H1 (cell line): ENCODE data around the gene ACTR2. TPM values are rescaled to one million over a fixed set of nuclear protein-coding genes. Genes with fewer than 3 reads are reported as not detected.
"Not testable (repeated sequence)": the region's sequence is repeated elsewhere in the genome, so short reads cannot be mapped to it uniquely, and the experiment has no call there.

Experiments
- CTCF ChIA-PET: fragments of 300-600 bp; sonication (Branson Sonifier 250); formaldehyde crosslinking; loops from one replicate; lab custom pipeline; 2021; ENCODE audit not compliant: partially characterized antibody; lab: Charles Lee
- POLR2A ChIA-PET: fragments of 300-600 bp; sonication (Branson Sonifier 250); formaldehyde crosslinking; loops from one replicate; lab custom pipeline; 2021; ENCODE audit warnings: inconsistent platforms; ENCODE audit not compliant: partially characterized antibody; lab: Charles Lee
- DNase-seq, 2 experiments: peaks; one replicate each; pipeline versions ENCODE4 v3.0.0 to v3.0.0-alpha.2; 2010 to 2022; ENCODE audit warnings: low spot score in 2 of 2, low read depth in 1 of 2, mixed read lengths in 1 of 2
- FAIRE-seq: peaks from 2 replicates; lab custom pipeline; 2011; peaks lifted over from hg19 to GRCh38; lab: Jason Lieb, UNC
- H2AFZ ChIP-seq: 2 replicates; pipeline ENCODE4 v1.8.1; 2012; ENCODE audit warnings: low read length, inconsistent platforms
- H2AK5ac ChIP-seq: 2 replicates; pipeline ENCODE4 v1.6.1; 2013; ENCODE audit warnings: low read depth, low read length
- H2BK120ac ChIP-seq: replicated peaks from 2 replicates; pipeline ENCODE3; 2013; ENCODE audit warnings: low read depth, low read length, inconsistent platforms
- H2BK12ac ChIP-seq: 2 replicates; pipeline ENCODE4 v1.6.1; 2013; ENCODE audit warnings: low read depth, low read length
- H2BK15ac ChIP-seq: 2 replicates; pipeline ENCODE4 v1.6.1; 2013; ENCODE audit warnings: low read length
- H2BK20ac ChIP-seq: 2 replicates; pipeline ENCODE4 v1.6.1; 2013; ENCODE audit warnings: low read length
- H2BK5ac ChIP-seq: 2 replicates; pipeline ENCODE4 v1.6.1; 2013; ENCODE audit warnings: low read depth, low read length
- H3K14ac ChIP-seq: 2 replicates; pipeline ENCODE4 v1.6.1; 2013; ENCODE audit warnings: inconsistent platforms; ENCODE audit not compliant: insufficient read length
- H3K18ac ChIP-seq: 2 replicates; pipeline ENCODE4 v1.6.1; 2013; ENCODE audit warnings: low read length; ENCODE audit errors: extremely low read depth
- H3K23ac ChIP-seq: 2 replicates; pipeline ENCODE4 v1.6.1; 2013; ENCODE audit warnings: inconsistent platforms; ENCODE audit not compliant: insufficient read length
- H3K23me2 ChIP-seq: 2 replicates; pipeline ENCODE4 v1.6.1; 2013; ENCODE audit warnings: low read depth, low read length
- H3K27ac ChIP-seq: 2 replicates; pipeline ENCODE4 v1.6.1; 2011; ENCODE audit warnings: low read depth, low read length, inconsistent platforms
- H3K27me3 ChIP-seq, 4 experiments: replicated peaks in 1 of 4; 1 replicate in 1 of 4; 2 replicates in 3 of 4; pipeline versions ENCODE4 v1.6.1 to v1.8.1; 2011 to 2013; ENCODE audit warnings: low read length in 3 of 4, mild to moderate bottlenecking in 3 of 4, inconsistent platforms in 2 of 4, mixed read lengths in 2 of 4, moderate library complexity in 1 of 4; ENCODE audit not compliant: control insufficient read depth in 3 of 4, insufficient read depth in 3 of 4; ENCODE audit errors: extremely low read depth in 1 of 4
- H3K36me3 ChIP-seq, 4 experiments: 2 replicates each; pipeline versions ENCODE4 v1.6.1 to v1.8.1; 2011 to 2013; ENCODE audit warnings: mild to moderate bottlenecking in 4 of 4, low read length in 3 of 4, moderate library complexity in 2 of 4, control low read depth in 1 of 4, inconsistent platforms in 1 of 4; ENCODE audit not compliant: insufficient read depth in 4 of 4, control insufficient read depth in 2 of 4
- H3K4ac ChIP-seq: replicated peaks from 2 replicates; pipeline ENCODE3; 2013; ENCODE audit warnings: low read length, low read depth, mixed read lengths, inconsistent platforms; ENCODE audit not compliant: insufficient read length
- H3K4me1 ChIP-seq, 4 experiments: replicated peaks in 1 of 4; 1 replicate in 1 of 4; 2 replicates in 3 of 4; pipeline versions ENCODE4 v1.6.1 to v1.8.1; 2011 to 2013; ENCODE audit warnings: low read length in 3 of 4, inconsistent platforms in 2 of 4, mixed read lengths in 1 of 4; ENCODE audit not compliant: insufficient read depth in 4 of 4, control insufficient read depth in 3 of 4
- H3K4me2 ChIP-seq, 2 experiments: 2 replicates each; pipeline versions ENCODE4 v1.6.1 to v1.8.1; 2011 to 2013; ENCODE audit warnings: low read depth in 2 of 2, low read length in 2 of 2, control low read depth in 1 of 2, inconsistent platforms in 1 of 2, mild to moderate bottlenecking in 1 of 2; ENCODE audit not compliant: insufficient read depth in 1 of 2
- H3K4me3 ChIP-seq, 4 experiments: fragments of 200-600, 300-600 bp in 1 of 4; sonication (generic), shearing (Covaris generic), sonication (Bioruptor Twin) in 1 of 4; 2 replicates each; pipeline versions ENCODE4 v1.5.1 to v1.8.1; 2011 to 2016; ENCODE audit warnings: low read length in 4 of 4, low read depth in 3 of 4, control low read depth in 2 of 4, inconsistent platforms in 2 of 4, mild to moderate bottlenecking in 2 of 4, mixed read lengths in 1 of 4, moderate library complexity in 1 of 4; ENCODE audit not compliant: insufficient read depth in 2 of 4; ENCODE audit errors: extremely low read depth in 1 of 4
- H3K56ac ChIP-seq: replicated peaks from 2 replicates; pipeline ENCODE3; 2013; ENCODE audit warnings: low read depth, mild to moderate bottlenecking, mixed read lengths, low read length, inconsistent platforms; ENCODE audit not compliant: insufficient read length
- H3K79me1 ChIP-seq: 2 replicates; pipeline ENCODE4 v1.6.1; 2013; ENCODE audit warnings: low read depth, low read length, control low read depth
- H3K79me2 ChIP-seq, 2 experiments: 2 replicates each; pipeline versions ENCODE4 v1.6.1 to v1.8.1; 2012 to 2013; ENCODE audit warnings: low read length in 2 of 2, mild to moderate bottlenecking in 2 of 2, inconsistent platforms in 1 of 2; ENCODE audit not compliant: insufficient read depth in 2 of 2, control insufficient read depth in 1 of 2
- H3K9ac ChIP-seq, 4 experiments: replicated peaks in 1 of 4; 1 replicate in 1 of 4; 2 replicates in 3 of 4; pipeline versions ENCODE4 v1.6.1 to v1.8.1; 2011 to 2013; ENCODE audit warnings: low read depth in 3 of 4, low read length in 3 of 4, control low read depth in 2 of 4, mild to moderate bottlenecking in 2 of 4, moderate library complexity in 2 of 4, inconsistent platforms in 1 of 4; ENCODE audit errors: extremely low read depth in 1 of 4
- H3K9me3 ChIP-seq, 2 experiments: 2 replicates each; pipeline versions ENCODE4 v1.6.1 to v1.8.1; 2012 to 2013; ENCODE audit warnings: mild to moderate bottlenecking in 2 of 2, moderate library complexity in 2 of 2, control low read depth in 1 of 2, inconsistent platforms in 1 of 2, low read depth in 1 of 2, low read length in 1 of 2, mixed read lengths in 1 of 2; ENCODE audit not compliant: insufficient read depth in 2 of 2
- H4K20me1 ChIP-seq, 2 experiments: replicated peaks in 1 of 2; 2 replicates each; pipeline versions ENCODE3 to v1.8.1; 2011 to 2013; ENCODE audit warnings: inconsistent platforms in 2 of 2, low read length in 2 of 2, mild to moderate bottlenecking in 1 of 2; ENCODE audit not compliant: insufficient read depth in 2 of 2, control insufficient read depth in 1 of 2
- H4K5ac ChIP-seq: 2 replicates; pipeline ENCODE4 v1.6.1; 2013; ENCODE audit warnings: low read length, low read depth, mixed read lengths, inconsistent platforms; ENCODE audit not compliant: insufficient read length
- H4K8ac ChIP-seq: 2 replicates; pipeline ENCODE4 v1.8.0; 2013; ENCODE audit warnings: mild to moderate bottlenecking, moderate library complexity, low read length, inconsistent platforms; ENCODE audit not compliant: insufficient read depth; ENCODE audit errors: extremely low read depth
- H4K91ac ChIP-seq: replicated peaks from 2 replicates; pipeline ENCODE3; 2013; ENCODE audit warnings: low read length, mixed read lengths, inconsistent platforms; ENCODE audit not compliant: insufficient read length
- USF2 ChIP-seq: IDR thresholded peaks from 2 replicates; pipeline ENCODE4 v1.6.1; 2011; ENCODE audit warnings: low read length, improper control_type of control experiment
- WGBS, 2 experiments: shearing (Covaris generic) in 1 of 2; methylation state at CpG; one replicate each; pipeline versions ENCODE4 v1.1.6 to v1.1.7; 2013 to 2015; ENCODE audit warnings: low lambda C conversion rate in 2 of 2, mixed read lengths in 2 of 2, inconsistent platforms in 1 of 2, low coverage in 1 of 2, missing lambda C conversion rate in 1 of 2; ENCODE audit not compliant: insufficient replicate concordance in 2 of 2, insufficient coverage in 1 of 2, insufficient read length in 1 of 2; ENCODE audit errors: extremely low coverage in 1 of 2, missing lambda C conversion rate in 1 of 2; 5-methylcytosine and 5-hydroxymethylcytosine counted together
- polyA plus RNA-seq, 7 experiments: library from polyadenylated mRNA; depleted of rRNA in 3 of 7; stranded (reverse) in 5 of 7; unstranded in 2 of 7; fragments of >200 nt in 5 of 7; fragments of 200-250 nt in 2 of 7; gene quantifications; 1 replicate in 5 of 7; 2 replicates in 1 of 7; 4 replicates in 1 of 7; pipeline versions ENCODE4 v1.2.1 to v1.2.3, GENCODE V29; 2011 to 2013; ENCODE audit warnings: missing spikeins in 2 of 7, mixed read lengths in 2 of 7
- total RNA-seq: library from RNA; stranded (reverse); fragmentation: NEBNext Ultra II Directional; extraction: Animal tissue kit (Norgen Biotek cat#: 25700); gene quantifications from 2 replicates; pipeline ENCODE4 v1.2.1, GENCODE V29; 2021

ACTR2 gene
- total and polyA plus RNA-seq, 2 of the 8 experiments (the other 6 are each of a cell fraction or from before 2014, with no cell fraction given): 28.3 to 171 TPM

DNA sequence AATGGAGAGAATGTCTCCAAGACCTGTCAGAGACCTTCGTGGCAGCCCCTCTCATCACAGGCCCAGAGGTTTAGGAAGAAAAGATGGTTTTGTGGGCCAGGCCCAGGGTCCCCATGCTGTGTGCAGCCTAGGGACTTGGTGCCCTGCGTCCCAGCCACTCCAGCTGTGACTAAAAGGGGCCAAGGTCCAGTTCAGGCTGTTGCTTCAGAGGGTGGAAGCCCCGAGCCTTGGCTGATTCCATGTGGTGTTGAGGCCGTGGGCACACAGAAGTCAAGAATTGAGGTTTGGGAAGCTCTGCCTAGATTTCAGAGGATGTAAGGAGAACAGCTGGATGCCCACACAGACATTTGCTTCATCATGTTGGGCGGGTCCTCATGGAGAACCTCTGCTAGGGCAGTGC is 45.1 kb upstream of the ACTR2 start (continued):
- no peak for TF ChIP-seq USF2

GRCh38 chr2:65183406-65183805 is 44.2 kb upstream of the ACTR2 start:
- H3K36me3 ChIP-seq, H3K23ac ChIP-seq, H3K4ac ChIP-seq, H2BK12ac ChIP-seq, H3K9ac ChIP-seq, H2AFZ ChIP-seq, FAIRE-seq, H3K27ac ChIP-seq, H4K8ac ChIP-seq, H3K23me2 ChIP-seq, H2AK5ac ChIP-seq, H3K4me3 ChIP-seq, POLR2A ChIA-PET, H2BK5ac ChIP-seq, H3K18ac ChIP-seq, H3K56ac ChIP-seq, H3K79me2 ChIP-seq, H3K4me1 ChIP-seq, H2BK20ac ChIP-seq, H3K27me3 ChIP-seq, H2BK120ac ChIP-seq, H4K5ac ChIP-seq, H3K79me1 ChIP-seq, H3K4me2 ChIP-seq, DNase-seq, H3K9me3 ChIP-seq, H4K91ac ChIP-seq, H2BK15ac ChIP-seq, H4K20me1 ChIP-seq, H3K14ac ChIP-seq: not testable (repeated sequence)
- CTCF ChIA-PET: interaction anchor here (1.3 kb wide), 1 partner anchor 118 kb away, joined by 4 read pairs; no protein-coding TSS in a partner anchor
- WGBS, 2 experiments: 89% methylated on average over 1 of the region's 4 CpGs; no CpG with 5 or more reads in 1 of the 2 experiments
